ENCODE results near the gene BLOC1S3. TPM values are rescaled to one million over a fixed set of nuclear protein-coding genes. Genes with fewer than 3 reads are reported as not detected.

Gene BLOC1S3
- total RNA-seq, 1 experiment from 2014 or later: 4.4 TPM

DNA sequence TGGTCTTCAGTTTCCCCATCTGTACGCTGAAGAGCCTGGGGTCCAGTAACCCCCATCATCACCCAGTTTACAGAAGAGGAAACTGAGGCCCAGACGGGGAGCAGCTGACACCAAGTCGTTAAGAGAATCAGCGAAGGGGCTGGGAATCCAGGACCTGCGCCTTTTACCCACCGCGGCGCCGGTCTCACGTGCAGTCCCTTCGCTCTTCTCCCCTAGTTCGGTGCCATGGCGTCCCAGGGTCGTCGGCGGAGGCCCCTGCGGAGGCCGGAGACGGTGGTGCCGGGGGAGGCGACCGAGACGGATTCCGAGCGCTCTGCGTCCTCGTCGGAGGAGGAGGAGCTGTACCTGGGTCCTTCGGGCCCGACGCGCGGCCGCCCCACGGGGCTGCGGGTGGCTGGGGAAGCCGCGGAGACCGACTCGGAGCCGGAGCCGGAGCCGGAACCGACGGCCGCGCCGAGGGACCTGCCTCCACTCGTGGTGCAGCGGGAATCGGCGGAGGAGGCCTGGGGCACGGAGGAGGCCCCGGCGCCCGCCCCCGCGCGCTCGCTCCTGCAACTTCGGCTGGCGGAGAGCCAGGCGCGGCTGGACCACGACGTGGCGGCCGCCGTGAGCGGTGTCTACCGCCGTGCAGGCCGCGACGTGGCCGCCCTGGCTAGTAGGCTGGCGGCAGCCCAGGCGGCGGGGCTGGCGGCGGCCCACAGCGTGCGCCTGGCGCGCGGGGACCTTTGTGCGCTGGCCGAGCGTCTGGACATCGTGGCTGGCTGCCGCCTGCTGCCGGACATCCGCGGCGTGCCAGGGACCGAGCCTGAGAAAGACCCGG is 698 bp downstream of the BLOC1S3 start:
- Histone ChIP-seq H3K4me3 (ENCODE audit: low read length) (peak overlapping the region; percentile 95), H3K79me2 (ENCODE audit: low read length) (peaks cover 19% of the 10 kb centered on the region), H2AFZ (ENCODE audit: low read length) (peak overlapping the region; percentile 79)

DNA sequence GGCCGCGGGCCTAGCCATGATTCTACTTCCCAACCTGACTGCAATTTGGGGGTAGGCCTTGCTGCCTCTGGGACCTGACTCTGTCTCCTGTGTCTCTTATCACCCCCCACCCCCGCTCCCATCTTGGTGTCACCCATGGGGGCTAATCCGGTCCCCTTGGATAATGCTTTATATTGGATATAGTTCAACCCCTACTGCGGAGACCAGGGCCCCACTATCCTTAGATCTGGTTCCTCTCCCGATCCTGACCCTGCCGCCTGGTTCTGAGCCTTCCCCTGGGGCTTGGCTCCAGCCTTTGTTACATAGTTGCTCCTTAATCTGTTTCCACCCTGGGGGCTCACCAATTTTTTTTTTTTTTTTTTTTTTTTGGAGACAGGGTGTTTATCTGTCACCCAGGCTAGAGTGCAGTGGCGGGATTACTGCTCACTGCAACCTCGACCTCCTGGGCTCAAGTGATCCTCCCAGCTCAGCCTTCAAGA is 1.3 kb downstream of the BLOC1S3 start:
- no peaks in the 10 kb centered on the region for H3K9me2 ChIP-seq (replicated peaks; ENCODE audit: insufficient read depth, low read length)
- no peak overlapping the region for H2AFZ ChIP-seq (ENCODE audit: low read length)
- no peaks in the 10 kb centered on the region for H3K27me3 ChIP-seq (ENCODE audit: low read length)
- H3K4me2 ChIP-seq (ENCODE audit: low read depth, low read length, poor library complexity, severe bottlenecking): peak overlapping the region; percentile 92
- H4K20me1 ChIP-seq (ENCODE audit: insufficient read depth, low read depth, low read length): peaks cover 9% of the 10 kb centered on the region; the same call in 1 of the 2 replicates
- no peak for DNase-seq
- H3K36me3 ChIP-seq (ENCODE audit: insufficient read depth, low read length): no peaks in the 10 kb centered on the region
- H3K4me1 ChIP-seq (ENCODE audit: low read length): peaks cover 21% of the 10 kb centered on the region
- H3K79me2 ChIP-seq (ENCODE audit: low read length): peaks cover 19% of the 10 kb centered on the region
- H3K27ac ChIP-seq (ENCODE audit: low read length): no peak overlapping the region
- H3K9ac ChIP-seq (ENCODE audit: low read length): peak overlapping the region; percentile 82
- peak overlapping the region; percentile 95 for H3K4me3 ChIP-seq (ENCODE audit: low read length)
- no peaks in the 10 kb centered on the region for H3K9me3 ChIP-seq (ENCODE audit: low read length)

More for the DNA sequence above, 698 bp downstream of the BLOC1S3 start:
- peak overlapping the region; percentile 82 for H3K9ac ChIP-seq (ENCODE audit: low read length)
- peak overlapping the region; percentile 59 for H3K27ac ChIP-seq (ENCODE audit: low read length)
- peaks cover 21% of the 10 kb centered on the region for H3K4me1 ChIP-seq (ENCODE audit: low read length)
- H3K27me3 ChIP-seq (ENCODE audit: low read length): no peaks in the 10 kb centered on the region
- peak overlapping the region; percentile 92 for H3K4me2 ChIP-seq (ENCODE audit: low read depth, low read length, poor library complexity, severe bottlenecking)
- H3K9me2 ChIP-seq (replicated peaks; ENCODE audit: insufficient read depth, low read length): no peaks in the 10 kb centered on the region
- H3K36me3 ChIP-seq (ENCODE audit: insufficient read depth, low read length): no peaks in the 10 kb centered on the region
- H3K9me3 ChIP-seq (ENCODE audit: low read length): no peaks in the 10 kb centered on the region
- peaks cover 9% of the 10 kb centered on the region; the same call in 1 of the 2 replicates for H4K20me1 ChIP-seq (ENCODE audit: insufficient read depth, low read depth, low read length)
- DNase-seq: peak; percentile 67

DNA sequence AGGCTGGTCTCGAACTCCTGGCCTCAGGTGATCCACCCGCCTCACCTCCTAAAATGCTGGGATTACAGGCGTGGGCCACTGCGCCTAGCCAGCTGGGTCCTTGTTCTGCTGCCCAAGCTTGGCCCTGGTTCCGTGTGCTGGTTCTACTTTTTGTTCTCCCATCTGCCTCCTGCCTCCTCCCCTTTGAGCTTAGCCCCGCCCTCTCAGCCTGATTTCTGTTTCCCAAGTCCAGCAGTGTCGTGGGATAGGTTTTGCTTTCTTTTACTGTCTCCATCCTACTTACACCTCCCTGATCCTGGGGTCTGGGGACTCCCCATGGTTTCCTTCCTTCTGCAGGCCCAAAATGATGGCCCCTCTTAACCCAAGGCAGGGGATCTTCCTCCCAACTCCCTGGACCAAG is 2.4 kb downstream of the BLOC1S3 start:
- Histone ChIP-seq H3K36me3 (ENCODE audit: insufficient read depth, low read length) (no peaks in the 10 kb centered on the region), H3K9ac (ENCODE audit: low read length) (no peak overlapping the region), H3K9me2 (replicated peaks; ENCODE audit: insufficient read depth, low read length) (no peaks in the 10 kb centered on the region), H3K4me3 (ENCODE audit: low read length) (no peak overlapping the region), H2AFZ (ENCODE audit: low read length) (no peak overlapping the region), H3K9me3 (ENCODE audit: low read length) (no peaks in the 10 kb centered on the region), H3K4me1 (ENCODE audit: low read length) (peaks cover 21% of the 10 kb centered on the region), H3K27me3 (ENCODE audit: low read length) (no peaks in the 10 kb centered on the region), H3K4me2 (ENCODE audit: low read depth, low read length, poor library complexity, severe bottlenecking) (no peak overlapping the region), H3K27ac (ENCODE audit: low read length) (no peak overlapping the region), H4K20me1 (ENCODE audit: insufficient read depth, low read depth, low read length) (peaks cover 9% of the 10 kb centered on the region; the same call in 1 of the 2 replicates), H3K79me2 (ENCODE audit: low read length) (peaks cover 19% of the 10 kb centered on the region)
- no peak for DNase-seq

DNA sequence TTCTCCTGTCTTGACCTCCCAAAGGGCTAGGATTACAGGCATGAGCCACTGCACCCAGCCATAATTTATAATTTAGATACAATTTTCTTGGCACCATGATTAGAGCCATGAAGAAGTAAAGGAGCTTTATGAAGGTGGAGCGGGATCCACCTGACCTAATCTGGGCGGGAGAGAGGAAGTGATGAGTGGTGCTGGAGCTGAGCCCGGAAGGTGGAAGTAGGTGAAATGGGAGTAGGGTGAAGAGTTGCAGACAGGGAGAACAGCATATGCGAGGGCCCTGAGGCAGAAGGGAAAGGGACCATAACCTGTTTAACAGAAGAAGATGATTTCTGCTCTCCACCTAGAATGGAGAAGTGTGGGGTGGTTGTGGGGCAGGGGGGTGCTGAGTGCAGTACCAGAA is 4.2 kb downstream of the BLOC1S3 start:
- no peak overlapping the region for H3K4me2 ChIP-seq (ENCODE audit: low read depth, low read length, poor library complexity, severe bottlenecking)

DNA sequence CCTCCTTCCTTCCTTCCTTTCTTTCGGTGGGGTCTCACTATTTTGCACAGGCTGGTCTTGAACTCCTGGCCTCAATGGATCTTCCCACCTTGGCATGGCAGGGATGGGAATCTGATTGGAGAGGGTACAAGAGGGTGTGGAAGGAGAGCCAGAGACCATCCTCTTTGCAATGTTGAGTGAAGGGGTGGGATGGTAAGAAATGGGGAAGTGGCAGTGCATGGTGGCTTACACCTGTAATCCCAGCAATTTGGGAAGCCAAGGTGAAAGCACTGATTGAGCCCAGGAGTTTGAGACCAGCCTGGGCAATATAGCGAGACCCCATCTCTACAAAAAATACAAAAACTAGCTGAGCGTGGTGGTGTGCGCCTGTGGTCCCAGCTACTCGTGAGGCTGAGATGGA is 5.5 kb downstream of the BLOC1S3 start:
- H3K27ac ChIP-seq (ENCODE audit: low read length): no peak overlapping the region
- no peak for DNase-seq

More for the DNA sequence above, 4.2 kb downstream of the BLOC1S3 start:
- Histone ChIP-seq H3K4me1 (ENCODE audit: low read length) (peaks cover 13% of the 10 kb centered on the region), H3K4me3 (ENCODE audit: low read length) (no peak overlapping the region), H4K20me1 (ENCODE audit: insufficient read depth, low read depth, low read length) (peaks cover 9% of the 10 kb centered on the region; the same call in 1 of the 2 replicates), H3K9ac (ENCODE audit: low read length) (no peak overlapping the region), H2AFZ (ENCODE audit: low read length) (no peak overlapping the region), H3K36me3 (ENCODE audit: insufficient read depth, low read length) (no peaks in the 10 kb centered on the region), H3K27ac (ENCODE audit: low read length) (no peak overlapping the region), H3K9me2 (replicated peaks; ENCODE audit: insufficient read depth, low read length) (no peaks in the 10 kb centered on the region), H3K9me3 (ENCODE audit: low read length) (no peaks in the 10 kb centered on the region), H3K79me2 (ENCODE audit: low read length) (peaks cover 10% of the 10 kb centered on the region; the same call in 1 of the 2 replicates), H3K27me3 (ENCODE audit: low read length) (no peaks in the 10 kb centered on the region)
- no peak for DNase-seq

DNA sequence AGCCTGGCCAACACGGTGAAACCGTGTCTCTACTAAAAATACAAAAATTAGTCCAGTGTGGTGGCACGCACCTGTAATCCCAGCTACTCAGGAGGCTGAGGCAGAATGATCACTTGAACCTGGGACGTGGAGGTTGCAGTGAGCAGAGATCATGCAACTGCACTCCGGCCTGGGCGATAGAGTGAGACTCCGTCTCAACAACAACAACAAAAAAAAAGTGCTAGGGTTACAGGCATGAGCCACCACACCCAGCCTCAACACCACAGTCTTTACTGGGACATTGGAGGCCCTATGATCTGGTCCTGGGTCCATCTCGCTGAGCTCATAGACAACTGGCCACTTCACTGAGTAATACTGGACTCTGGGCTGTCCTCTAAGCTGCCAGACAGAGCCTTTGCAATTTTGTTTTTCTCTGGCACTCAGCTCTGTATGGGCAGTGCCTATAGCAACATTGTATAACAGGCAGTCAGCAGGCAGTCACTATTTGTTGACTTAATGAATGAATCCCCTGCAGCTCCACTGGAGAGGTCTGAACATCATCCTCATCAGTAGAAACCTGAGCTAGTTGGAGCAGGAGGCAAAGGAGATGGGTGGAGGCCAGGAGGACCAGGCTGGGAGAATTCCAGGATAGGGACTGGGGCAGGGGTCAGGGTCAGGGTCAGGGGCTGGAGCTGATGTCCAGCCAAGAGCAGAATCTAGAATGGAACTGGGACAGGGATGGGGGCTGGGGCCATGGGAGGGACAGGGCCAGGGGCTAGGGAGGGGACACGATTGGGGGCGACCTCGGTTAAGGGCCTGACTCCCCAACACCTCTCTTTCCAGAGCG is 8.1 kb downstream of the BLOC1S3 start:
- H2AFZ ChIP-seq (ENCODE audit: low read length): no peak overlapping the region

More for the DNA sequence above, 5.5 kb downstream of the BLOC1S3 start:
- Histone ChIP-seq H3K27me3 (ENCODE audit: low read length) (no peaks in the 10 kb centered on the region), H2AFZ (ENCODE audit: low read length) (no peak overlapping the region), H3K79me2 (ENCODE audit: low read length) (peaks cover 9% of the 10 kb centered on the region; the same call in 1 of the 2 replicates), H3K4me2 (ENCODE audit: low read depth, low read length, poor library complexity, severe bottlenecking) (no peak overlapping the region), H3K4me3 (ENCODE audit: low read length) (no peak overlapping the region), H3K9me3 (ENCODE audit: low read length) (no peaks in the 10 kb centered on the region), H3K9ac (ENCODE audit: low read length) (no peak overlapping the region), H3K4me1 (ENCODE audit: low read length) (peaks cover 13% of the 10 kb centered on the region), H3K36me3 (ENCODE audit: insufficient read depth, low read length) (no peaks in the 10 kb centered on the region), H3K9me2 (replicated peaks; ENCODE audit: insufficient read depth, low read length) (no peaks in the 10 kb centered on the region), H4K20me1 (ENCODE audit: insufficient read depth, low read depth, low read length) (peaks cover 9% of the 10 kb centered on the region; the same call in 1 of the 2 replicates)

DNA sequence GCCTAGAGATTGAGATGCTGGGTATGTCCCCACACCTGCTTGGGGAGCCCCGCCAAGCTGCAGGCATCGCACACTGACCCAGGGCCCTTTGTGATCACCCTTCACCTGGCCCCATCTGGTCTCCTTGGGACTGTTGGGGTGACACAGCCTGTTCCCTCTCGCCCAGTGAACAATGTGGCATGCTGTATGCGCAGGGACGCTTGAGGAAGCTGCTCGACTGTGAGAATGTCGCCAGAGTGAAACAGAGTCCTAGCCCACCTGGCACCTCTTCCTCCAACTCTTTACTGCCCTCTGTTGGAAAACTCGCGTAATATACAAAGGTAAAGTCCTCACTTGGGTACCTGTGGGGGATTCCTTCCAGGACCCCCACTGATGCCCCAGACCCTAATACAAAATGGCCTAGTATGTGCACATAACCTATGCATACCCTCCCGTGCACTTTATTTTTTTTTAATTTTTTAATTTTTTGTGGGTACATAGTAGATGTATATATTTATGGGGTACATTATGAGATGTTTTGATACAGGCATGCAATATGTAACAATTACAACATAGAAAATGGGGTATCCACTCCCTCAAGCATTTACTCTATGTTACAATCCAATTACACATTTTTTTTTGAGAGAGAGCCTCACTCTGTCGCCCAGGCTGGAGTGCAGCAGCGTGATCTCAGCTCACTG is 9.0 kb downstream of the BLOC1S3 start:
- Histone ChIP-seq H3K9me2 (replicated peaks; ENCODE audit: insufficient read depth, low read length) (no peaks in the 10 kb centered on the region), H3K27me3 (ENCODE audit: low read length) (no peaks in the 10 kb centered on the region), H4K20me1 (ENCODE audit: insufficient read depth, low read depth, low read length) (no peaks in the 10 kb centered on the region), H3K4me2 (ENCODE audit: low read depth, low read length, poor library complexity, severe bottlenecking) (no peak overlapping the region), H2AFZ (ENCODE audit: low read length) (no peak overlapping the region), H3K36me3 (ENCODE audit: insufficient read depth, low read length) (no peaks in the 10 kb centered on the region), H3K4me3 (ENCODE audit: low read length) (no peak overlapping the region), H3K9ac (ENCODE audit: low read length) (no peak overlapping the region), H3K79me2 (ENCODE audit: low read length) (no peaks in the 10 kb centered on the region), H3K27ac (ENCODE audit: low read length) (no peak overlapping the region), H3K4me1 (ENCODE audit: low read length) (no peaks in the 10 kb centered on the region), H3K9me3 (ENCODE audit: low read length) (no peaks in the 10 kb centered on the region)
- DNase-seq: peak; percentile 85

More for the DNA sequence above, 8.1 kb downstream of the BLOC1S3 start:
- Histone ChIP-seq H3K79me2 (ENCODE audit: low read length) (no peaks in the 10 kb centered on the region), H3K27ac (ENCODE audit: low read length) (no peak overlapping the region), H3K9ac (ENCODE audit: low read length) (no peak overlapping the region), H3K4me2 (ENCODE audit: low read depth, low read length, poor library complexity, severe bottlenecking) (no peak overlapping the region), H4K20me1 (ENCODE audit: insufficient read depth, low read depth, low read length) (0 out of 2 replicates have a peak, but pooled peaks cover under 1% of the 10 kb centered on the region), H3K9me3 (ENCODE audit: low read length) (no peaks in the 10 kb centered on the region), H3K9me2 (replicated peaks; ENCODE audit: insufficient read depth, low read length) (no peaks in the 10 kb centered on the region), H3K36me3 (ENCODE audit: insufficient read depth, low read length) (no peaks in the 10 kb centered on the region), H3K4me3 (ENCODE audit: low read length) (no peak overlapping the region), H3K4me1 (ENCODE audit: low read length) (no peaks in the 10 kb centered on the region), H3K27me3 (ENCODE audit: low read length) (no peaks in the 10 kb centered on the region)
- DNase-seq: no peak
